Ascending aorta (tissue), 2 donors: Measurements from ENCODE around the gene CXCL9. TPM values are rescaled to one million over a fixed set of nuclear protein-coding genes. Genes with fewer than 3 reads are reported as not detected.
"Not testable (repeated sequence)": the region's sequence is repeated elsewhere in the genome, so short reads cannot be mapped to it uniquely, and the experiment has no call there.

Experiments used
- DNase-seq, 2 donors: peaks; one replicate each; pipeline ENCODE4 v3.0.0-alpha.2; 2019; ENCODE audit warnings: low spot score in 2 of 2
- H3K27ac ChIP-seq, 2 donors: fragments of 200-600 bp; sonication (generic); one replicate each; pipeline ENCODE4 v1.5.1; 2016 to 2017; ENCODE audit warnings: mild to moderate bottlenecking in 1 of 2
- H3K27me3 ChIP-seq: fragments of 200-600 bp; sonication (generic); one replicate; pipeline ENCODE4 v1.5.1; 2017
- H3K36me3 ChIP-seq, 2 donors: fragments of 200-600 bp; sonication (generic); one replicate each; pipeline ENCODE4 v1.5.1; 2016
- H3K4me1 ChIP-seq, 2 donors: fragments of 200-600 bp; sonication (generic); one replicate each; pipeline ENCODE4 v1.5.1; 2016 to 2017; ENCODE audit warnings: mild to moderate bottlenecking in 1 of 2
- H3K4me3 ChIP-seq, 2 donors: fragments of 200-600 bp; sonication (generic); one replicate each; pipeline ENCODE4 v1.5.1; 2016 to 2017; ENCODE audit warnings: mild to moderate bottlenecking in 1 of 2
- H3K9me3 ChIP-seq, 2 donors: fragments of 200-600 bp; sonication (generic); one replicate each; pipeline ENCODE4 v1.5.1; 2016
- intact Hi-C: fragments of 100-400 bp; cut with DNase I; formaldehyde crosslinking; loops from one replicate; pipeline ENCODE4 v1.15.1; 2023
- total RNA-seq: library from RNA; depleted of rRNA; stranded (reverse); fragments of >200 nt; gene quantifications from one replicate; pipeline ENCODE4 v1.1.0, GENCODE V29; 2016
- TF ChIP-seq, protein P1 (sequence below), 3 experiments: fragments of 200-600 bp in 2 of 3; fragments of 450-650 bp in 1 of 3; sonication (generic) in 2 of 3; IDR thresholded peaks; one replicate each; pipeline ENCODE4 v1.5.1; 2016 to 2019; ENCODE audit warnings: antibody characterized with exemption in 3 of 3, mild to moderate bottlenecking in 1 of 3, moderate library complexity in 1 of 3

CXCL9 gene
- total RNA-seq, 1 donor from 2014 or later, result 0.21 TPM

DNA sequence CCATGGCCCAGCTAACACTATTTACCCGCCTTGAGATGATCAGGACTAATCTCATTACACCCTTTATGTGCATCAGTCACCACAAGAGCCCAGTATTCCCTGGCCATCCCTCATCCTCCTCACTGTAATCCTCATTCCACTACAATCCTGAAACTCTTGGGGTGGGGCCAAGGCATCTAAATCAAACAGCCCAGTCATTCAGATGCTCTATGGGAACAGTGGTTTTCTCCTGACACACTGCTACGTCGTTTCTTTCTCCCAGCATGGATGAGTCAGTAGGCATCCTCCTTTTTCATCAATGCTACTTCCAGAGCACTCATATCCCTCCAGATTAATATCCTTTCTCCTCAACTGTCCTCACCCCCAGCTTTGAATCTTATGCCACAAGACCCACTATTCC is 22.2 kb downstream of the CXCL9 start:
- Histone ChIP-seq H3K27ac (no peak overlapping the region), H3K9me3 (no peaks in the 10 kb centered on the region), H3K36me3 (peaks cover 4 to 25% of the 10 kb centered on the region in 2 donors), H3K4me3 (no peak overlapping the region), H3K27me3 (no peaks in the 10 kb centered on the region), H3K4me1 (peaks cover 0 to 5% of the 10 kb centered on the region in 2 donors)
- no peak for DNase-seq
- intact Hi-C loops, result no loop called here
- TF ChIP-seq, protein P1, sequence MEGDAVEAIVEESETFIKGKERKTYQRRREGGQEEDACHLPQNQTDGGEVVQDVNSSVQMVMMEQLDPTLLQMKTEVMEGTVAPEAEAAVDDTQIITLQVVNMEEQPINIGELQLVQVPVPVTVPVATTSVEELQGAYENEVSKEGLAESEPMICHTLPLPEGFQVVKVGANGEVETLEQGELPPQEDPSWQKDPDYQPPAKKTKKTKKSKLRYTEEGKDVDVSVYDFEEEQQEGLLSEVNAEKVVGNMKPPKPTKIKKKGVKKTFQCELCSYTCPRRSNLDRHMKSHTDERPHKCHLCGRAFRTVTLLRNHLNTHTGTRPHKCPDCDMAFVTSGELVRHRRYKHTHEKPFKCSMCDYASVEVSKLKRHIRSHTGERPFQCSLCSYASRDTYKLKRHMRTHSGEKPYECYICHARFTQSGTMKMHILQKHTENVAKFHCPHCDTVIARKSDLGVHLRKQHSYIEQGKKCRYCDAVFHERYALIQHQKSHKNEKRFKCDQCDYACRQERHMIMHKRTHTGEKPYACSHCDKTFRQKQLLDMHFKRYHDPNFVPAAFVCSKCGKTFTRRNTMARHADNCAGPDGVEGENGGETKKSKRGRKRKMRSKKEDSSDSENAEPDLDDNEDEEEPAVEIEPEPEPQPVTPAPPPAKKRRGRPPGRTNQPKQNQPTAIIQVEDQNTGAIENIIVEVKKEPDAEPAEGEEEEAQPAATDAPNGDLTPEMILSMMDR (IDR thresholded peaks at IDR 0.05), result no peak

DNA sequence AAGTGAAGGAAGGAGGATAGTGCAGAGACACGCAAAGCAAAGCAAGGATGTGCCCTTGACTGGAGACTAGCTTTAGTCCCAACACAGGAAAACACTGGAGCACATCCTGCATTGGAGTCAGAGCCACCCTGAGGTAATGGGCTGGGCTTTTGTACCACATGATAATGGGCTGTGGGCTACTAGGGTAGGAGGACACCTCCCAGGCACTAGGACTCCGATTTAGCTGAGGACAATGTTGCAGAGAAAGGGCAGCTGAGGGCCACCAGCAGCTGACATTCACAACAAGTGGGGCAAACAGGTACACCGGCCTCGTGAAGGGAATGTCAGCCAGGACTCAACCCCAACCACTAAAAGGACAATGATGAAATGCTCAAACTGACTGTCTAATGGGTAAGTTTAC is 26.7 kb downstream of the CXCL9 start:
- Histone ChIP-seq H3K27ac (no peak overlapping the region), H3K27me3 (no peaks in the 10 kb centered on the region), H3K36me3 (peaks cover 30 to 68% of the 10 kb centered on the region in 2 donors), H3K4me3 (no peak overlapping the region), H3K4me1 (no peaks in the 10 kb centered on the region), H3K9me3 (no peaks in the 10 kb centered on the region)
- DNase-seq, result no peak
- intact Hi-C loops, result no loop called here
- TF ChIP-seq, protein P1 (IDR thresholded peaks at IDR 0.05), result no peak

DNA sequence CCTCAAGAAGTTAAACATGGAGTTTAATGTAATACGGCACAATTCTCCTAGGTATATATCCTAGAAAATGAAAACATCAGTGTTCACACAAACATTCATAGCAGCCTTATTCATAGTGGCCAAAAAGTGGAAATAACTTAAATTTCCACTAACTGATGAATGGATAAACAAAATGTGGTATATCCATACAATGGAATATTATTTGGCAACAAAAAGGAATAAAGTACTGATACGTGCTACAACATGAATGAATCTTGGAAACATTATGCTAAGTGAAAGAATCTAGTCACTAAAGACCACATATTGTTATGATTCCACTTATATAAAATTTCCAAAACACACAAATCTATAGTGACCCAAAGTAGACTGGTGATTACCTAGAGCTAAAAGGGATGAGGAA is 31.1 kb downstream of the CXCL9 start:
- Histone ChIP-seq H3K27me3 (no peaks in the 10 kb centered on the region), H3K4me3 (no peak overlapping the region), H3K9me3 (no peaks in the 10 kb centered on the region), H3K4me1 (no peaks in the 10 kb centered on the region), H3K36me3 (peaks cover 68 to 95% of the 10 kb centered on the region in 2 donors), H3K27ac (no peak overlapping the region)
- TF ChIP-seq, protein P1 (IDR thresholded peaks at IDR 0.05), result no peak
- no peak for DNase-seq
- intact Hi-C loops, result no loop called here

GRCh38 chr4:75973766-75974165 is 33.5 kb downstream of the CXCL9 start:
- TF ChIP-seq, protein P1 (IDR thresholded peaks at IDR 0.05), result no peak
- Histone ChIP-seq H3K36me3 (peaks cover 81 to 96% of the 10 kb centered on the region in 2 donors), H3K9me3 (no peaks in the 10 kb centered on the region), H3K27me3 (no peaks in the 10 kb centered on the region), H3K27ac (no peak overlapping the region), H3K4me3 (no peak overlapping the region), H3K4me1 (no peaks in the 10 kb centered on the region)
- intact Hi-C loops, result no loop called here
- DNase-seq, result no peak

DNA sequence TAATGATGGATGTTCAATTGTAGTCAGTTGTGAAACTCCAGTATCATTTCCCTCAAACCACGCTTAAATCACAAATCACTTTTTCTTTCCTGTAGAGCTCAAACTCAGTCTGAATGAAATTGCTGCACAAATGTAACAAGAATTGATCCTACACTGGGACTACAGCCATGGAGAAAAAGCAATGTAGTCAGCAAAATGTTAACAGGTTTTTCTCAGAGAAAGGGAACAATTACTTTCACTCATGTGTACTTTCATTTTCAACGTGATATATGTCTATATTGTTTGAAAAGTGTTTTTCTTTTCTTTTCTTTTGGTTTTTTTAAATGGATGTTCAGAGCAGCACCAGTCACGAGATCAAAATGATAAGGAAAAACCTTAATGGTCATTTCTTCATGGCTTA is 39.2 kb downstream of the CXCL9 start:
- Histone ChIP-seq H3K4me1 (no peaks in the 10 kb centered on the region), H3K36me3 (peaks cover 88 to 98% of the 10 kb centered on the region in 2 donors), H3K27me3 (no peaks in the 10 kb centered on the region), H3K9me3 (no peaks in the 10 kb centered on the region), H3K27ac (no peak overlapping the region), H3K4me3 (no peak overlapping the region)
- no peak for DNase-seq
- TF ChIP-seq, protein P1 (IDR thresholded peaks at IDR 0.05), result no peak
- intact Hi-C loops, result no loop called here

GRCh38 chr4:75963558-75963957 is 43.8 kb downstream of the CXCL9 start:
- no peaks in the 10 kb centered on the region for H3K27me3 ChIP-seq
- no peaks in the 10 kb centered on the region for H3K9me3 ChIP-seq
- intact Hi-C loops, result no loop called here
- H3K27ac ChIP-seq, result no peak overlapping the region
- TF ChIP-seq, protein P1 (IDR thresholded peaks at IDR 0.05), result no peak
- H3K4me3 ChIP-seq, result no peak overlapping the region
- H3K4me1 ChIP-seq, result no peaks in the 10 kb centered on the region
- DNase-seq, result no peak
- H3K36me3 ChIP-seq, result peaks cover 68 to 94% of the 10 kb centered on the region in 2 donors

- H3K4me1 ChIP-seq, intact Hi-C loops, H3K27me3 ChIP-seq, H3K4me3 ChIP-seq, H3K9me3 ChIP-seq, H3K27ac ChIP-seq, DNase-seq: not testable (repeated sequence)
- H3K36me3 ChIP-seq, result peaks cover 71 to 94% of the 10 kb centered on the region in 2 donors
These were observed 45.2 kb downstream of the CXCL9 start for GRCh38 chr4:75962072-75962471.

DNA sequence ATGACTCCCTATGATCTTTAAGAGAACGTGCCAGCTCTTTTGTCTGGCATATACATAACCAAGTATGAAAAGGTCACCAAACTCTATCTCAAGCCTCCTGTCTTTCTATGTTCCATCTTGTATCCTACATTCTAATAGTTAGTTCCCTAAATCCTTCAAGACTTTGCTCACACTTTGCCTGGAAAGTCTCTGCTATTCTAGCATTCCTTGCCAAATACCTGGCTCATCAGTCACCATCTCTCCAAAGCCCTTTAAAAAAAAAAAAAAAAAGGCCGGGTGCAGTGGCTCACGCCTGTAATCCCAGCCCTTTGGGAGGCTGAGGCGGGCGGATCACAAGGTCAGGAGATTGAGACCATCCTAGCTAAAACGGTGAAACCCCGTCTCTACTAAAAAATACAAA is 48.8 kb downstream of the CXCL9 start:
- peaks cover 66 to 92% of the 10 kb centered on the region in 2 donors for H3K36me3 ChIP-seq
- DNase-seq, H3K27me3 ChIP-seq, H3K4me1 ChIP-seq, intact Hi-C loops, H3K27ac ChIP-seq, H3K9me3 ChIP-seq, H3K4me3 ChIP-seq: not testable (repeated sequence)

DNA sequence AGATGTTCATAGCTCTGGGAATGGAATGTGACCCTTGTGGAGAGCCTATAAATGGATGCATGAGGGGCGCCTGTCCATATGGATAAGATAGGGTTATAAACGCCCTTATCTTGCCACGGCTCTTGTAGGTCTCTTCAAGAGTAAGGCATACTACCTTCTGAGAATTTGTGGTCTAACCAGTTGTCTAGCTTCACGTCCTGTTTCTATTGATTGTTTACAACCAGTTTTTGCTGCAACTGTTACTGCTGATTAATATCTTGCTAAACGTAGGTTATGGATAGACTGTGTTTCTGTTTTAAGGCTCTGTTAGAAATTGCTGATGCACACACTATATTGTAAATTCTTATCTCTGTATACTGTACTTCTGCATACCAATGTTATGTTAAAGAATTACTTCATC is 52.5 kb downstream of the CXCL9 start:
- intact Hi-C loops, result not testable (repeated sequence)

More for the DNA sequence above, 52.5 kb downstream of the CXCL9 start:
- not testable (repeated sequence) for DNase-seq, H3K9me3 ChIP-seq, H3K27me3 ChIP-seq, H3K4me3 ChIP-seq, H3K4me1 ChIP-seq, H3K27ac ChIP-seq
- H3K36me3 ChIP-seq, result peaks cover 68 to 92% of the 10 kb centered on the region in 2 donors
